AG20443 (cell line): ENCODE results near the gene PSME2.
"Not testable (repeated sequence)": the region's sequence is repeated elsewhere in the genome, so short reads cannot be mapped to it uniquely, and the experiment has no call there.

Experiments used
- DNase-seq: peaks from one replicate; pipeline ENCODE4 v3.0.0; 2012; ENCODE audit warnings: low spot score, mixed read lengths

Gene PSME2

GRCh38 chr14:24114532-24115421 lies 31.6 kb downstream of the PSME2 start, which contains the start of the genes DCAF11 and NRL:
TSS of gene DCAF11 (plus strand) at chr14:24114777. CDS start at chr14:24115595, 818 bp downstream.
TSS of gene NRL (minus strand) at chr14:24114949. CDS start at chr14:24082848, 32,101 bp downstream.
- peak; percentile 98 for DNase-seq

- peak; percentile 87 for DNase-seq
Observed at GRCh38 chr14:24113801-24114531, 32.4 kb downstream of the PSME2 start.

GRCh38 chr14:24113379-24113800 lies 33.0 kb downstream of the PSME2 start:
- DNase-seq = no peak

GRCh38 chr14:24110523-24110922 lies 35.9 kb downstream of the PSME2 start:
- DNase-seq = no peak

- DNase-seq = no peak
Observed at GRCh38 chr14:24110060-24110459, 36.4 kb downstream of the PSME2 start.

- DNase-seq = no peak
Observed at GRCh38 chr14:24108336-24108874, 38.0 kb downstream of the PSME2 start.

GRCh38 chr14:24106672-24107271 lies 39.6 kb downstream of the PSME2 start:
- DNase-seq = no peak

- DNase-seq = not testable (repeated sequence)
Observed at GRCh38 chr14:24105609-24106239, 40.7 kb downstream of the PSME2 start.

- no peak for DNase-seq
Observed at GRCh38 chr14:24103451-24103850, 43.0 kb downstream of the PSME2 start.

- no peak for DNase-seq
Observed at GRCh38 chr14:24102357-24103048, 43.9 kb downstream of the PSME2 start.

GRCh38 chr14:24100982-24101494 lies 45.4 kb downstream of the PSME2 start:
- no peak for DNase-seq

GRCh38 chr14:24100197-24100981 lies 46.0 kb downstream of the PSME2 start:
- no peak for DNase-seq

GRCh38 chr14:24098927-24099813 lies 47.2 kb downstream of the PSME2 start:
- DNase-seq = no peak

- DNase-seq = no peak
Observed at GRCh38 chr14:24098229-24098926, 48.0 kb downstream of the PSME2 start.

- DNase-seq = no peak
Observed at GRCh38 chr14:24096545-24097181, 49.7 kb downstream of the PSME2 start.

- DNase-seq = peak; percentile 77
Observed at GRCh38 chr14:24095271-24096068, 50.9 kb downstream of the PSME2 start.

GRCh38 chr14:24094841-24095270 lies 51.6 kb downstream of the PSME2 start:
- DNase-seq = no peak
